Activated CD4-positive, alpha-beta T cell treated with anti-CD3 and anti-CD28 coated beads, Interleukin-2, amount 50 U/mL, for 24 hours (primary cell): ENCODE measurements around the gene MEIOSIN.
"Not testable (repeated sequence)": the region's sequence is repeated elsewhere in the genome, so short reads cannot be mapped to it uniquely, and the experiment has no call there.

Experiments
- DNase-seq, 2 donors: peaks; one replicate each; pipeline ENCODE4 v3.0.0-alpha.2; 2020; ENCODE audit warnings: low read depth in 1 of 2, low spot score in 1 of 2

Gene MEIOSIN

GRCh38 chr19:45798995-45799517, 65.8 kb downstream of the MEIOSIN start:
- DNase-seq, result peak in 1 of 2 donors; percentile 44

- DNase-seq, result not testable (repeated sequence)
Observed at GRCh38 chr19:45799541-45799940, 66.3 kb downstream of the MEIOSIN start.

GRCh38 chr19:45800070-45800553, 66.9 kb downstream of the MEIOSIN start:
- DNase-seq, result no peak

- DNase-seq, result no peak
Observed at GRCh38 chr19:45801603-45802175, 68.5 kb downstream of the MEIOSIN start.

- no peak for DNase-seq
Observed at GRCh38 chr19:45804140-45804958, 71.1 kb downstream of the MEIOSIN start.

- no peak for DNase-seq
Observed at GRCh38 chr19:45804959-45805230, 71.7 kb downstream of the MEIOSIN start.

GRCh38 chr19:45805719-45806118, 72.5 kb downstream of the MEIOSIN start:
- DNase-seq, result no peak

GRCh38 chr19:45809643-45810159, 76.5 kb downstream of the MEIOSIN start:
- DNase-seq, result no peak

- no peak for DNase-seq
Observed at GRCh38 chr19:45812297-45812696, 79.1 kb downstream of the MEIOSIN start.
